ENCODE results near the gene STPG4. TPM values are rescaled to one million over a fixed set of nuclear protein-coding genes. Genes with fewer than 3 reads are reported as not detected.

STPG4 gene
- total RNA-seq, 1 donor from 2014 or later: not detected

- H3K4me3 ChIP-seq (ENCODE audit: low read depth, low read length): no peak overlapping the region
- DNase-seq (ENCODE audit: low read depth): no peak
- peak; percentile 18 for TF ChIP-seq CTCF (conservative IDR thresholded peaks at IDR 0.05; ENCODE audit: low read depth, low read length)
These were observed 66.6 kb downstream of the STPG4 start for GRCh38 chr2:47088371-47089082.

DNA sequence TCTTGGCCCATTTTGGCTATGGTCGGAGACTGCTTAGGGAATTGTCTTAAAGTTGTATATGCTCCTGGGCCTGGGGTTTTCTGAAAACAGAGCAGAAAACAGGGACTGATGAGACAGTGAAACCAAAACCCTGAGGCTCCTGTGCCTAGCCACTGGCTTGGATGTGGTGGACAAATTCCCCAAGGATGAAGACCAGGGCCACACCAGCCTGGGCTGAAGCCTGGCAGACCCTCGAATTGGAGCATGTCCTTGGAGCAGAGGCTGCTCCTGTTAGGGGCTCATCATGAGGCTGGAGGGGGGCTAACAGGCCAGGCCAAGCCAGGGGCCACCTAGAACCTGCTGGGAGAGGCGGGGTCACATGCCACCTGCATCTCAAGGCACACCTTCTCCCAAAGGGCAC, 68.1 kb downstream of the STPG4 start:
- no peak for TF ChIP-seq CTCF (conservative IDR thresholded peaks at IDR 0.05; ENCODE audit: low read depth, low read length)
- DNase-seq (ENCODE audit: low read depth): no peak
- H3K4me3 ChIP-seq (ENCODE audit: low read depth, low read length): no peak overlapping the region

DNA sequence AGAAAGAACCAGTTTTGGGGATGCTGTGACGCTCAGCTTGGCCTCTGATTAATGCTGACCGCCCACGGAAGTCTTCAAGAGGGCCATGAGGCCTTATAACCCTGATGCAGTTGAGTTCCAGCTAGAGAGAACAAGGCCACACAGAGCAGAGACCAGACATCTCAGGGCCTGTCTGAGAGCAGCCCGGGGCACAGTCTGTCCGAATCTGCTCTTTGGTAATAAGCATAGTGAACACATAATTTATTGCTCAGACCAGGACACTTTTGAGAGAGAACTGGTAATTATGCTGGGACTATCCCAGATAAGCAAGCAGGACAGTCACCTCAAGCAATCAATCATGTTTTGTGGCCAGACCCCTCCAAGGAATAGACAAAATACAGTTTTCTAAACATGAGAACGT, 68.5 kb downstream of the STPG4 start:
- DNase-seq (ENCODE audit: low read depth): no peak
- TF ChIP-seq CTCF (conservative IDR thresholded peaks at IDR 0.05; ENCODE audit: low read depth, low read length): no peak
- no peak overlapping the region for H3K4me3 ChIP-seq (ENCODE audit: low read depth, low read length)

GRCh38 chr2:47086054-47086471, 69.0 kb downstream of the STPG4 start:
- H3K4me3 ChIP-seq (ENCODE audit: low read depth, low read length): no peak overlapping the region
- no peak for TF ChIP-seq CTCF (conservative IDR thresholded peaks at IDR 0.05; ENCODE audit: low read depth, low read length)
- DNase-seq (ENCODE audit: low read depth): no peak

DNA sequence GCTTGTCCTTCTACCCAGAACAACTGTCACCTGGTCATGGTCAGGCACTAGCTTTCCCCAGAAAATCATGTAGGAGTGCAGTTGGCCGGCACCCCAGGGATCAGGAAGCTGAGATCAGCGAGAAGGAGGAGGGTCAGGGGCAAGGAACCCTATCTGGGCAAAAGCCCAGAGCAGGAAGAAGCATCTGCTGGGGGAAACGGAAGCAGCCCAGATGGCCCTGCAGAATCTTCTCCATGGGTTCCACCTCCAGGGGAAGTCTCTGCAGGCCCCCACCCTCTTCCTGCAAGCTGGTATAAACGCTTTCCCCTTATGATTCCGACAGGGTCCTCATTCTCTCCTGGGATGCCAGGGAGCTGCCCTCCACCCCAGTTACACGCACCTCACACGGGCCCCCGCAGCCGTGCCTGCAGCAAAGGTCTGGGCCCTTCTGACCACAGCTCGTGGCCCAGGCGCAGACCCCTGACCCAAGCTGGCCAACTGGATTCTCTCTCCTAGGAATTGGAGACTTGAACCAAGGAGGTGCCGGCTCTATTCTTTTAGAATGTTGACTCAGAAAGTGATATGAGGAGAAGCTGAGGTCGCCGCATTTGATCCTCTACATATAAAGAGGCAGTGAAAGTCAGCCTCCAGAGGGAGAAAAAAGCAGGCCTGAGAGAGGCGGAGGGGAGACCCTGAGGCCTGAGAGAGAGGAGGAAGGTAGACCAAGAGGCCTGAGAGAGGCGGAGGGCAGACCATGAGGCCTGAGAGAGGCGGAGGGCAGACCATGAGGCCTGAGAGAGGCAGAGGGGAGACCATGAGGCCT, 71.0 kb downstream of the STPG4 start:
- no peak for DNase-seq (ENCODE audit: low read depth)
- TF ChIP-seq CTCF (conservative IDR thresholded peaks at IDR 0.05; ENCODE audit: low read depth, low read length): no peak
- no peak overlapping the region for H3K4me3 ChIP-seq (ENCODE audit: low read depth, low read length)

DNA sequence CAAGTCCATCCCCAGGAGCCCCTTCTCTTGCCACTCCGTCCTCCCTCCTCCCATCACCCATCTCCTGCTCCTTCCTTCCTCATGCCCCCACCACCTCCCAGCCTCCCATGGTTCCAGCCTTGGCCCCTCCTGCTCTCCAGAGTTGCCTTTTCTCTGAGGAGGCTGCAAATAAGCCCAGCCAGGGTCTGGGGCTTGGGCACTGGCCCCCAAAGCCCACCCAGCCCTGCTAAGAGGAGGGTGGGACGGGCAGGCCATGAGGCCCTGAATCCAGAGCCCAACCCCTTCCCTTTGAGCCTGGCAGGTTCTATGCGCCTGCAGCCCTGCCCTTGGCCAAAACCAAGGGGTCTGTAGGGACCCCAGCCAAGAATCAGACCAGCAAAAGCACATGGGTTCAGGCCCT, 71.6 kb downstream of the STPG4 start:
- H3K4me3 ChIP-seq (ENCODE audit: low read depth, low read length): no peak overlapping the region
- no peak for DNase-seq (ENCODE audit: low read depth)
- TF ChIP-seq CTCF (conservative IDR thresholded peaks at IDR 0.05; ENCODE audit: low read depth, low read length): no peak
